GM10266 (cell line): Measurements from ENCODE around the gene LSM4.

ENCODE experiments used
- DNase-seq: peaks from one replicate; pipeline ENCODE4 v3.0.0; 2012; ENCODE audit errors: extremely low spot score
- TF ChIP-seq, protein P1 (sequence below): IDR thresholded peaks from 2 replicates; pipeline ENCODE4 v1.5.1; 2012; ENCODE audit warnings: mild to moderate bottlenecking, low read depth; ENCODE audit not compliant: control insufficient read depth, insufficient read depth; ENCODE audit errors: missing control alignments

LSM4 gene

DNA sequence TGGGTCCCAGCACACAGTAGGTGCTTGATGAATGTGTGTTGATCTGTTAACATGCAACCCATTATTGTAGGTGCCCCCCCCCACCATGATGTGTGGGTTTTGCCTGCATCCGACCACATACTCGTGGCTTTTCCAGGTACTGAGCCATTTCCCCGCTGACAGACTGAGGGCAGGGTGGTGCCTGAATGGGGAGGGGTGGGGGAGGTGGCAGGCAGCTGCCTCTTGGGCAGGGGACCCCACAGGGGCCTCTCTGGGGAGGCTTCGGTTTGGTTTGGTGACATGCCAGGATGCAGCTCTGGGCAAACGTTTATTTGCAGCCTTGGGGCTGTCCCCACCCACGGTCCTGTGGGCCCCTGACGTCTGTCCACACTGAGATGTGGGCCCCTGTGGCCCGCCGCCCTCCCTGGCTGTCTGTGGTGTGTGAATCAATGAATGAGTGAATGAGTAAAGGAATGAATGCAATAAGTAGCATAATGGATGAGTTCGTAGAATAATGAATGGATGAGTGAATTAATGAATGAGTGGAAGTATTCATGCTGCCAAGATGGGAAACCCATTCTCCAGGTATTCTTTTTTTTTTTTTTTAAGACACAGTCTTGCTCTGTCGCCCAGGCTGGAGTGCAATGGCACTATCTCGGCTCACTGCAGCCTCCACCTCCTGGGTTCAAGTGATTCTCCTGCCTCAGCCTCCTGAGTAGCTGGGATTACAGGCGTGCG, 32.4 kb downstream of the LSM4 start:
- TF ChIP-seq, protein P1, sequence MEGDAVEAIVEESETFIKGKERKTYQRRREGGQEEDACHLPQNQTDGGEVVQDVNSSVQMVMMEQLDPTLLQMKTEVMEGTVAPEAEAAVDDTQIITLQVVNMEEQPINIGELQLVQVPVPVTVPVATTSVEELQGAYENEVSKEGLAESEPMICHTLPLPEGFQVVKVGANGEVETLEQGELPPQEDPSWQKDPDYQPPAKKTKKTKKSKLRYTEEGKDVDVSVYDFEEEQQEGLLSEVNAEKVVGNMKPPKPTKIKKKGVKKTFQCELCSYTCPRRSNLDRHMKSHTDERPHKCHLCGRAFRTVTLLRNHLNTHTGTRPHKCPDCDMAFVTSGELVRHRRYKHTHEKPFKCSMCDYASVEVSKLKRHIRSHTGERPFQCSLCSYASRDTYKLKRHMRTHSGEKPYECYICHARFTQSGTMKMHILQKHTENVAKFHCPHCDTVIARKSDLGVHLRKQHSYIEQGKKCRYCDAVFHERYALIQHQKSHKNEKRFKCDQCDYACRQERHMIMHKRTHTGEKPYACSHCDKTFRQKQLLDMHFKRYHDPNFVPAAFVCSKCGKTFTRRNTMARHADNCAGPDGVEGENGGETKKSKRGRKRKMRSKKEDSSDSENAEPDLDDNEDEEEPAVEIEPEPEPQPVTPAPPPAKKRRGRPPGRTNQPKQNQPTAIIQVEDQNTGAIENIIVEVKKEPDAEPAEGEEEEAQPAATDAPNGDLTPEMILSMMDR, result no peak
- peak; percentile 89 for DNase-seq

GRCh38 chr19:18289471-18290301, 33.2 kb downstream of the LSM4 start:
- DNase-seq, result no peak
- TF ChIP-seq, protein P1, result no peak

DNA sequence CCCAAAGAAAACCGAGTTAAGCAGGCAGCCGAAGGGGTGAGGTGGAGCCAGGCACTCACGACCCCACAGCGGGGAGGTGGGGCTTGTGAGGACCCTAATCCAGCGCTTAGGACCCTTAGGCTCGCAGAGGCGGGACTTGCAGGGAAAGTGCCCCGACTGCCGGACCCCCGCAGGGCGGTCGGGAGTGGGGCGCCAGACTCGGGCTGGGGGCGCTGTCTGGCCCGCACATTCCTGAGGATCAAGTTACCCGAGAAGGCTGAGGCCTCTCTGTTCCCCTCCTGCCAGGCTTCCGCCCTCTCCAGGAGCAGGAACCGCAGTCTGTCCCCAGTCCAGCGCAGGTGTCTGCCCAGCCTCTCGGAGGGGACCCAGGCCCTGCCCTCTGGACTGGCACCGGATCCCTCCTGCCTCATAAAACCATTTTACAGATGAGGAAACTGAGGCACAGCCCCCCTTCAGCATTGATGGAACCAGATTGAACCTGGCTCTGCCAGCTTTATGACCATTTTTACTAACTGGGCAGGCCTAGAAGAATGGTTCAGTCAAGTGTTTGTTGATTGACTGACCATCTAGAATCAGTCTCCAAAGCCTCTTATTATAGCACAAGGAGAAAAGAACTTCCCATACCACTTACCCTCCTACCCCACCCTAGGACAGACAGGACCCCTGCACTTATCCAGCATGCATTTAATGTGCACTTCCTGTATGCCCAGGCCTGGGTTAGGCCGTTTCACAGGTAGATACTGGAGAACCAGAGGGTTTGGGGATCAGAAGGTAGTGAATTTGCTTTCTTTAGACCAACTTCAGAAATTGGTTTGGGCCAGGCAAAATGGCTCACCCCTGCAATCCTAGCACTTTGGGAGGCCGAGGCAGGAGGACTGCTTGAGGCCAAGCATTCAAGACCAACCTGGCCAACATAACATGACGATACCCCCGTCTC, 34.8 kb downstream of the LSM4 start:
- DNase-seq, result no peak
- TF ChIP-seq, protein P1, result no peak

DNA sequence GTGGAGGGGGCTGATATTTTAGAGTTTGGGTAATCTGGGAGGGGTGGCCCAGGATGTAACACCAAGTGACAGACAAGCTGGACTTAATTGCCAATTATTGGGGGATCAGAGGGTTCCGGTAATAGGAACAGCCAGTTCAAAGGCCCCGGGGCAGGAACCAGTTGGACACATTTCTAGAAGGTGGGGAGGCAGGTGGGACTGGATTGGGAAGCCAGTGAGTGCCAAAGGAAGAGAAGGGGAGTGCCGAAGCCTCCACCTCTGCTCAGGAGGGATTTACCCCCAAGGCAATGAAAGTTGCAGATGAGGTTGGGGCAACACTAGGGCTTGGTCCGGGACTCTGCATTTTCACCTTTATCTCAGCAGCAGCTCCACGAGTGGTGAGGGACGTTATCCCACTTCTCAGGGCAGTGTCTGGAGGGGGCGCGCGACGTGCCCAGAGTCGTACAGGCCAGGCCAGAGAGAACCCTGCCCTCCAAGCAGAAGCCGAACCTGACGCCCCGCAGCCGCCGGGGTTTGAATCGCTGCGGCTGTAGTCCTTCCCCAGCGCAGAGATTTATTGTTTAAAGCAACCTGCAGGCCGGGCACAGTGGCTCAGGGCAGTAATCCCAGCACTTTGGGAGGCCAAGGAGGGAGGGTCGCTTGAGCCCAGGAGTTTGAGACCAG, 35.8 kb downstream of the LSM4 start:
- TF ChIP-seq, protein P1, result no peak
- DNase-seq, result no peak

DNA sequence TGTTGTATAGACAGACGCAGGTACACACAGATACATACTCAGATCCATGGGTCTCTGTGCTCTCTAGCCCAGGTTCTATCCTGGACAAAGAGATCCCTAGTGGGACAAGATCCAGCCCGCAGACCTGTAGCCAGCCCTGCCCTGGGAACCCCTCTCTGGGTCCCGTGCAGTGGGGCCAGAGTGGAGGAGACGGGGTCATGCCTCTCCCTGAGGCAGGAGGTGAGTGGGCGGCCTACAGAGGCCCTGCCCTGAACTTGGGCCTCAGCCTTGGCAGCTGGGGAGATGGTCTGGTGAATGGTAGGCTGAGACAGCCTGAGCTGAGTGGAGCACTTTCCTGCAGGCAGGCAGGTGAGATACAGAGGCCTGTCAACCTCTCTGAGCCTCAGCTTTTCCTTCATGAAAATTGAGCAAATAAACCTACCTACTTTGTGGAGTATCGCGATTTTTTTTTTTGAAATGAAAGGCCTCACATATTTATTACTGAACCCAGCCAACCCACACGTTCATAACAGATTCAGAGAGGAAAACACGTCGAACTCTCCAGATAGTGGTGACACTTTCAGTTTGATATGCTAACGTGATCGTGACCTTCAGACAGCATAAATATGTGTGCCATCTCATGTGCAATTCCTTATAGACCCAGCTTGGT, 38.0 kb downstream of the LSM4 start:
- TF ChIP-seq, protein P1, result no peak
- peak; percentile 64 for DNase-seq

DNA sequence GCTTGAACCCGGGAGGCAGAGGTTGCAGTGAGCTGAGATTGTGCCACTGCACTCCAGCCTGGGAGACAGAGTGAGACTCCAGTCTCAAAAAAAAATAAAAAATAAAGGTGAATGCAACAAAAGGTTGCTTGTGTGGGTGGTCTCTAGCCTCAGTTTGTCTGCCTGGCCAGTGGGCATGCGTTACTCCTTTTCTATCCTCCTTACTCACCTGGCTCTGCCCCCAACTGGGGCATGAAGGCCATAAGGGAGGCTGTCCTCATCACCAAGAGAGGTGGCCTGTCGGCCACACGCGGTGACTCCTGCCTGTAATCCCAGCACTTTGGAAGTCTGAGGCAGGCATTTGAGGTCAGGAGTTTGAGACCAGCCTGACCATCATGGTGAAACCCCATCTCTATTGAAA, 39.5 kb downstream of the LSM4 start:
- DNase-seq, result no peak
- TF ChIP-seq, protein P1, result no peak
